Inflammatory macrophage (primary cell): ENCODE measurements around the gene ERAS.
"Not testable (repeated sequence)": the region's sequence is repeated elsewhere in the genome, so short reads cannot be mapped to it uniquely, and the experiment has no call there.

Experiments
- DNase-seq, 2 donors: peaks; one replicate each; pipeline ENCODE4 v3.0.0-alpha.2; 2020 to 2022

Gene ERAS

GRCh38 chrX:48798318-48798717 is 28.0 kb upstream of the ERAS start:
- no peak for DNase-seq

GRCh38 chrX:48800574-48801279 is 25.6 kb upstream of the ERAS start:
- peak; percentile 46 to 48 for DNase-seq

GRCh38 chrX:48801280-48802088 is 24.8 kb upstream of the ERAS start, which contains the start of gene HDAC6:
TSS of gene HDAC6 (plus strand) at chrX:48802067. CDS start at chrX:48802693, 626 bp downstream.
- peak; percentile 98 for DNase-seq

GRCh38 chrX:48802089-48802904 is 24.0 kb upstream of the ERAS start:
- DNase-seq = peak; percentile 71 to 73

- no peak for DNase-seq
Measured at GRCh38 chrX:48802905-48803200, 23.5 kb upstream of the ERAS start.

GRCh38 chrX:48806081-48806480 is 20.2 kb upstream of the ERAS start:
- DNase-seq = peak in 1 of 2 donors; percentile 23

- DNase-seq = peak; percentile 79 to 84
Measured at GRCh38 chrX:48813644-48814043, 12.7 kb upstream of the ERAS start.

- DNase-seq = no peak
Measured at GRCh38 chrX:48814722-48815121, 11.6 kb upstream of the ERAS start.

GRCh38 chrX:48815266-48815665 is 11.0 kb upstream of the ERAS start:
- DNase-seq = peak in 1 of 2 donors; percentile 27

GRCh38 chrX:48816014-48816810 is 10.1 kb upstream of the ERAS start:
- no peak for DNase-seq

- no peak for DNase-seq
Measured at GRCh38 chrX:48818098-48818497, 8.2 kb upstream of the ERAS start.

- no peak for DNase-seq
Measured at GRCh38 chrX:48818866-48819265, 7.4 kb upstream of the ERAS start.

GRCh38 chrX:48819394-48819793 is 6.9 kb upstream of the ERAS start:
- not testable (repeated sequence) for DNase-seq

GRCh38 chrX:48823053-48823452 is 3.3 kb upstream of the ERAS start:
- DNase-seq = no peak

GRCh38 chrX:48824066-48824465 is 2.2 kb upstream of the ERAS start:
- DNase-seq = no peak

GRCh38 chrX:48826876-48827653 is 752 bp downstream of the ERAS start:
- DNase-seq = no peak

GRCh38 chrX:48827654-48827968 is 1.3 kb downstream of the ERAS start:
- no peak for DNase-seq

- no peak for DNase-seq
Measured at GRCh38 chrX:48829016-48829735, 2.9 kb downstream of the ERAS start.

GRCh38 chrX:48831136-48831908 is 5.0 kb downstream of the ERAS start:
- DNase-seq = no peak

- DNase-seq = no peak
Measured at GRCh38 chrX:48831909-48832291, 5.6 kb downstream of the ERAS start.
